PFSK-1 (cell line): Measurements from ENCODE around the gene TMPRSS4.

Source experiments
- POLR2AphosphoS5 ChIP-seq: IDR thresholded peaks from 2 replicates; pipeline ENCODE4 v1.6.1; 2012; ENCODE audit warnings: low read depth, mild to moderate bottlenecking, control low read depth, low read length, moderate library complexity
- TAF1 ChIP-seq: IDR thresholded peaks from 2 replicates; pipeline ENCODE4 v1.6.1; 2012; ENCODE audit warnings: low read length, control low read depth, borderline replicate concordance; ENCODE audit not compliant: insufficient read depth
- TF ChIP-seq, protein P1 (sequence below), 2 experiments: IDR thresholded peaks; 2 replicates each; pipeline versions ENCODE4 v1.6.1 to v1.8.0; 2011 to 2012; ENCODE audit warnings: low read depth in 2 of 2, low read length in 2 of 2, control low read depth in 1 of 2, inconsistent platforms in 1 of 2, mild to moderate bottlenecking in 1 of 2, moderate library complexity in 1 of 2; ENCODE audit not compliant: insufficient read depth in 1 of 2

DNA sequence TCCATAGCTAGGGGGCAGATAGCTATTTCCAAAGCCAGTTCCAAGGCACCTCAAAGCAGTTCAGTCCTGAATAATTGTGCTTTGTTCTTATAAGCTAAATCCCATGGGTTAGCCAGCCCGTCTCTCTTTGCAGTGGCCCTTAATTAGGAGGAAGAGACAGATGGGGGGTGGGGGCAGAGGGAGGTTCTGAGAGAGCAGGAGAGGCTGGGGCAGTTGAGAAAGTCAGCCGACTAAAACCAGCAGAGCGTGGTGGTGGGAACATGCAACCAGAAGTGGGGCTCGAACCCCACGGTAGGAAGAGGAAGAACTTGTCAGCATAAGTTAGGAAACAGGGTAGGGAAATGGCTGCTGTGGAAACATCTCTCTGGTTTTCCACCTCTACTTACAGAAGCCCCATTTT is 86.6 kb downstream of the TMPRSS4 start:
- TF ChIP-seq POLR2AphosphoS5 (no peak), TAF1 (no peak)
- TF ChIP-seq, protein P1, sequence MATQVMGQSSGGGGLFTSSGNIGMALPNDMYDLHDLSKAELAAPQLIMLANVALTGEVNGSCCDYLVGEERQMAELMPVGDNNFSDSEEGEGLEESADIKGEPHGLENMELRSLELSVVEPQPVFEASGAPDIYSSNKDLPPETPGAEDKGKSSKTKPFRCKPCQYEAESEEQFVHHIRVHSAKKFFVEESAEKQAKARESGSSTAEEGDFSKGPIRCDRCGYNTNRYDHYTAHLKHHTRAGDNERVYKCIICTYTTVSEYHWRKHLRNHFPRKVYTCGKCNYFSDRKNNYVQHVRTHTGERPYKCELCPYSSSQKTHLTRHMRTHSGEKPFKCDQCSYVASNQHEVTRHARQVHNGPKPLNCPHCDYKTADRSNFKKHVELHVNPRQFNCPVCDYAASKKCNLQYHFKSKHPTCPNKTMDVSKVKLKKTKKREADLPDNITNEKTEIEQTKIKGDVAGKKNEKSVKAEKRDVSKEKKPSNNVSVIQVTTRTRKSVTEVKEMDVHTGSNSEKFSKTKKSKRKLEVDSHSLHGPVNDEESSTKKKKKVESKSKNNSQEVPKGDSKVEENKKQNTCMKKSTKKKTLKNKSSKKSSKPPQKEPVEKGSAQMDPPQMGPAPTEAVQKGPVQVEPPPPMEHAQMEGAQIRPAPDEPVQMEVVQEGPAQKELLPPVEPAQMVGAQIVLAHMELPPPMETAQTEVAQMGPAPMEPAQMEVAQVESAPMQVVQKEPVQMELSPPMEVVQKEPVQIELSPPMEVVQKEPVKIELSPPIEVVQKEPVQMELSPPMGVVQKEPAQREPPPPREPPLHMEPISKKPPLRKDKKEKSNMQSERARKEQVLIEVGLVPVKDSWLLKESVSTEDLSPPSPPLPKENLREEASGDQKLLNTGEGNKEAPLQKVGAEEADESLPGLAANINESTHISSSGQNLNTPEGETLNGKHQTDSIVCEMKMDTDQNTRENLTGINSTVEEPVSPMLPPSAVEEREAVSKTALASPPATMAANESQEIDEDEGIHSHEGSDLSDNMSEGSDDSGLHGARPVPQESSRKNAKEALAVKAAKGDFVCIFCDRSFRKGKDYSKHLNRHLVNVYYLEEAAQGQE (IDR thresholded peaks at IDR 0.05; ENCODE audit: insufficient read depth in 1 of 2, low read depth in 2 of 2, low read length in 2 of 2), result no peak
